ENCODE results near the gene DLD. TPM values are rescaled to one million over a fixed set of nuclear protein-coding genes. Genes with fewer than 3 reads are reported as not detected.
"Not testable (repeated sequence)": the region's sequence is repeated elsewhere in the genome, so short reads cannot be mapped to it uniquely, and the experiment has no call there.

The DLD gene
- polyA plus RNA-seq, 1 donor (not counting 4 experiments of a cell fraction or from before 2014, with no cell fraction given), result 153 TPM

DNA sequence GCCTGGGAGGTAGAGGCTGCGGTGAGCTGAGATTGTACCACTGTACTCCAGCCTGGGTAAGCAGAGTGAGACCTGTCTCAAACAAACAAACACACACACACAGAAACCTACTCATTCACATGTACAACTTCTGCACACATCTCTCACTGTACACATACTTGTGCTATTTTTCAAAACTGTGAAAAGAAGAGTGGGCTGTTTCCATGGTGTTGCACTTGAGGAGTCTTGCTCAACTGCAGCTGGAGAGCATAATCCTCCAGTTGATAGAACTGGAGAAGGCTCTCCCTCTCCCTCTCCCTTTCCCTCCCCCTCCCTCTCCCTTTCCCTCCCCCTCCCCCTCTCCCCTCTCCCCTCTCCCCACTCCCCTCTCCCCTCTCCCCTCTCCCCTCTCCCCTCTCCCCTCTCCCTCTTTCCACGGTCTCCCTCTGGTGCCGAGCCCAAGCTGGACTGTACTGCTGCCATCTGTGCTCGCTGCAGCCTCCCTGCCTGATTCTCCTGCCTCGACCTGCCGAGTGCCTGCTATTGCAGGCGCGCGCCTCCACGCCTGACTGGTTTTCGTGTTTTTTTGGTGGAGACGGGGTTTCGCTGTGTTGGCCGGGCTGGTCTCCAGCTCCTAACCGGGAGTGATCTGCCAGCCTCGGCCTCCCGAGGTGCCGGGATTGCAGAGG lies 43.7 kb upstream of the DLD start:
- no peaks in the 10 kb centered on the region for H3K27me3 ChIP-seq (ENCODE audit: control insufficient read depth, extremely low read depth, insufficient read depth, low read length)
- no peak overlapping the region for H3K4me3 ChIP-seq (ENCODE audit: control insufficient read depth in 2 of 3, extremely low read depth in 1 of 3, insufficient read depth in 2 of 3, low read depth in 1 of 3, low read length in 3 of 3)
- DNase-seq (ENCODE audit: low read depth, low spot score), result no peak
- TF ChIP-seq EZH2 (IDR thresholded peaks at IDR 0.05; ENCODE audit: low read length), result no peak
- TF ChIP-seq, protein P1, sequence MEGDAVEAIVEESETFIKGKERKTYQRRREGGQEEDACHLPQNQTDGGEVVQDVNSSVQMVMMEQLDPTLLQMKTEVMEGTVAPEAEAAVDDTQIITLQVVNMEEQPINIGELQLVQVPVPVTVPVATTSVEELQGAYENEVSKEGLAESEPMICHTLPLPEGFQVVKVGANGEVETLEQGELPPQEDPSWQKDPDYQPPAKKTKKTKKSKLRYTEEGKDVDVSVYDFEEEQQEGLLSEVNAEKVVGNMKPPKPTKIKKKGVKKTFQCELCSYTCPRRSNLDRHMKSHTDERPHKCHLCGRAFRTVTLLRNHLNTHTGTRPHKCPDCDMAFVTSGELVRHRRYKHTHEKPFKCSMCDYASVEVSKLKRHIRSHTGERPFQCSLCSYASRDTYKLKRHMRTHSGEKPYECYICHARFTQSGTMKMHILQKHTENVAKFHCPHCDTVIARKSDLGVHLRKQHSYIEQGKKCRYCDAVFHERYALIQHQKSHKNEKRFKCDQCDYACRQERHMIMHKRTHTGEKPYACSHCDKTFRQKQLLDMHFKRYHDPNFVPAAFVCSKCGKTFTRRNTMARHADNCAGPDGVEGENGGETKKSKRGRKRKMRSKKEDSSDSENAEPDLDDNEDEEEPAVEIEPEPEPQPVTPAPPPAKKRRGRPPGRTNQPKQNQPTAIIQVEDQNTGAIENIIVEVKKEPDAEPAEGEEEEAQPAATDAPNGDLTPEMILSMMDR (optimal IDR thresholded peaks at IDR 0.05 in 1 of 3, IDR thresholded peaks at IDR 0.05 in 1 of 3, conservative IDR thresholded peaks at IDR 0.05 in 1 of 3; ENCODE audit: extremely low read depth in 1 of 3, insufficient read depth in 2 of 3, low read length in 3 of 3), result no peak
- no peaks in the 10 kb centered on the region for H3K4me1 ChIP-seq (ENCODE audit: control insufficient read depth, extremely low read depth, insufficient read depth, low read length)
- no peaks in the 10 kb centered on the region for H3K9me3 ChIP-seq (ENCODE audit: control insufficient read depth, low read depth, low read length)
- H3K36me3 ChIP-seq (ENCODE audit: control insufficient read depth in 2 of 2, extremely low read depth in 1 of 2, insufficient read depth in 2 of 2, low read length in 2 of 2), result no peaks in the 10 kb centered on the region
- FAIRE-seq, result no peak
- no peaks in the 10 kb centered on the region for H3K79me2 ChIP-seq (ENCODE audit: control insufficient read depth, insufficient read depth, low read length)
- H3K27ac ChIP-seq (ENCODE audit: control insufficient read depth, insufficient read depth, low read length), result no peak overlapping the region
- no peak overlapping the region for H3K4me2 ChIP-seq (ENCODE audit: control insufficient read depth, extremely low read depth, insufficient read depth, low read depth, low read length)
- H2AFZ ChIP-seq (ENCODE audit: control insufficient read depth, low read length), result no peak overlapping the region
- no peaks in the 10 kb centered on the region for H4K20me1 ChIP-seq (ENCODE audit: control insufficient read depth, extremely low read depth, insufficient read depth, low read length)
- dilution Hi-C loops (cut with MboI; ENCODE audit: extremely low pct_ligation_motif_present, low sequenced_read_pairs), result no loop called here
- no peak overlapping the region for H3K9ac ChIP-seq (ENCODE audit: control insufficient read depth, extremely low read depth, insufficient read depth, low read length)
- H3K9me1 ChIP-seq (ENCODE audit: control insufficient read depth, extremely low read depth, insufficient read depth, low read length), result no peaks in the 10 kb centered on the region

DNA sequence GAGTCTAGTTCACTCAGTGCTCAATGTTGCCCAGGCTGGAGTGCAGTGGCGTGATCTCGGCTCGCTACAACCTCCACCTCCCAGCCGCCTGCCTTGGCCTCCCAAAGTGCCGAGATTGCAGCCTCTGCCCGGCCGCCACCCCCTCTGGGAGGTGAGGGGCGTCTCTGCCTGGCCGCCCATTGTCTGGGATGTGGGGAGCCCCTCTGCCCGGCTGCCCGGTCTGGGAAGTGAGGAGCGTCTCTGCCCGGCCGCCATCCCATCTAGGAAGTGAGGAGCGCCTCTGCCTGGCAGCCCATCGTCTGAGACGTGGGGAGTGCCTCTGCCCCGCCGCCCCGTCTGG lies 43.2 kb upstream of the DLD start:
- H3K9me1 ChIP-seq (ENCODE audit: control insufficient read depth, extremely low read depth, insufficient read depth, low read length); H3K9ac ChIP-seq (ENCODE audit: control insufficient read depth, extremely low read depth, insufficient read depth, low read length); FAIRE-seq; H4K20me1 ChIP-seq (ENCODE audit: control insufficient read depth, extremely low read depth, insufficient read depth, low read length); H3K27me3 ChIP-seq (ENCODE audit: control insufficient read depth, extremely low read depth, insufficient read depth, low read length); H3K79me2 ChIP-seq (ENCODE audit: control insufficient read depth, insufficient read depth, low read length); H2AFZ ChIP-seq (ENCODE audit: control insufficient read depth, low read length); DNase-seq (ENCODE audit: low read depth, low spot score); dilution Hi-C loops (cut with MboI; ENCODE audit: extremely low pct_ligation_motif_present, low sequenced_read_pairs); H3K4me2 ChIP-seq (ENCODE audit: control insufficient read depth, extremely low read depth, insufficient read depth, low read depth, low read length); H3K4me1 ChIP-seq (ENCODE audit: control insufficient read depth, extremely low read depth, insufficient read depth, low read length); H3K4me3 ChIP-seq (ENCODE audit: control insufficient read depth in 2 of 3, extremely low read depth in 1 of 3, insufficient read depth in 2 of 3, low read depth in 1 of 3, low read length in 3 of 3); H3K27ac ChIP-seq (ENCODE audit: control insufficient read depth, insufficient read depth, low read length); H3K9me3 ChIP-seq (ENCODE audit: control insufficient read depth, low read depth, low read length); H3K36me3 ChIP-seq (ENCODE audit: control insufficient read depth in 2 of 2, extremely low read depth in 1 of 2, insufficient read depth in 2 of 2, low read length in 2 of 2): not testable (repeated sequence)

DNA sequence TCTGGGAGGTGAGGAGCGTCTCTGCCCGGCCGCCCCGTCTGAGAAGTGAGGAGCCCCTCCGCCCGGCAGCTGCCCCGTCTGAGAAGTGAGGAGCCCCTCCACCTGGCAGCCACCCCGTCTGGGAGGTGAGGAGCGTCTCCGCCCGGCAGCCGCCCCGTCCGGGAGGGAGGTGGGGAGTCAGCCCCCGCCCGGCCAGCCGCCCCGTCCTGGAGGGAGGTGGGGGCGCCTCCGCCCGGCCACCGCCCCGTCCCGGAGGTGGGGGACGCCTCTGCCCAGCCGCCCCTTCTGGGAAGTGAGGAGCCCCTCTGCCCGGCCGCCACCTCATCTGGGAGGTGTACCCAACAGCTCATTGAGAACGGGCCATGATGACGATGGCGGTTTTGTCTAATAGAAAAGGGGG lies 42.8 kb upstream of the DLD start:
- DNase-seq (ENCODE audit: low read depth, low spot score); H3K36me3 ChIP-seq (ENCODE audit: control insufficient read depth in 2 of 2, extremely low read depth in 1 of 2, insufficient read depth in 2 of 2, low read length in 2 of 2); H3K27ac ChIP-seq (ENCODE audit: control insufficient read depth, insufficient read depth, low read length); H3K4me3 ChIP-seq (ENCODE audit: control insufficient read depth in 2 of 3, extremely low read depth in 1 of 3, insufficient read depth in 2 of 3, low read depth in 1 of 3, low read length in 3 of 3); H3K4me1 ChIP-seq (ENCODE audit: control insufficient read depth, extremely low read depth, insufficient read depth, low read length); H3K9ac ChIP-seq (ENCODE audit: control insufficient read depth, extremely low read depth, insufficient read depth, low read length); H3K9me1 ChIP-seq (ENCODE audit: control insufficient read depth, extremely low read depth, insufficient read depth, low read length); H4K20me1 ChIP-seq (ENCODE audit: control insufficient read depth, extremely low read depth, insufficient read depth, low read length); H3K4me2 ChIP-seq (ENCODE audit: control insufficient read depth, extremely low read depth, insufficient read depth, low read depth, low read length); H3K27me3 ChIP-seq (ENCODE audit: control insufficient read depth, extremely low read depth, insufficient read depth, low read length); dilution Hi-C loops (cut with MboI; ENCODE audit: extremely low pct_ligation_motif_present, low sequenced_read_pairs); H2AFZ ChIP-seq (ENCODE audit: control insufficient read depth, low read length); H3K79me2 ChIP-seq (ENCODE audit: control insufficient read depth, insufficient read depth, low read length); FAIRE-seq; H3K9me3 ChIP-seq (ENCODE audit: control insufficient read depth, low read depth, low read length): not testable (repeated sequence)
